ENCODE measurements around the gene LRRC1. TPM values are rescaled to one million over a fixed set of nuclear protein-coding genes. Genes with fewer than 3 reads are reported as not detected.

Gene LRRC1
- total and polyA plus RNA-seq, 2 of the 8 experiments (the other 6 are each of a cell fraction or from before 2014, with no cell fraction given) = 6.7 to 15.9 TPM

GRCh38 chr6:53947780-53948179, 153.0 kb downstream of the LRRC1 start (continued):
- TF ChIP-seq CHD7 (IDR thresholded peaks at IDR 0.05; ENCODE audit: insufficient replicate concordance, low read length) = no peak
- TF ChIP-seq HDAC6 (IDR thresholded peaks at IDR 0.05; ENCODE audit: low read depth, low read length) = no peak
- no peak for TF ChIP-seq CBX5 (IDR thresholded peaks at IDR 0.05; ENCODE audit: low read depth, low read length)
- TF ChIP-seq SIN3A (conservative IDR thresholded peaks at IDR 0.05 in 1 of 2, IDR thresholded peaks at IDR 0.05 in 1 of 2; ENCODE audit: low read depth in 1 of 2, low read length in 2 of 2) = no peak
- TF ChIP-seq PHF8 (conservative IDR thresholded peaks at IDR 0.05; ENCODE audit: low read depth, low read length) = no peak
